Duodenal mucosa (tissue), 2 donors: ENCODE results near the gene RTL3.

ENCODE experiments used
- H3K27ac ChIP-seq: one replicate; pipeline ENCODE4 v1.7.0; 2013; ENCODE audit warnings: low read depth, low read length
- H3K27me3 ChIP-seq, 2 donors: one replicate each; pipeline ENCODE4 v1.7.0; 2013; ENCODE audit warnings: low read length in 2 of 2, control low read depth in 1 of 2; ENCODE audit not compliant: insufficient read depth in 2 of 2, control insufficient read depth in 1 of 2
- H3K36me3 ChIP-seq, 2 donors: one replicate each; pipeline ENCODE4 v1.7.0; 2013; ENCODE audit warnings: low read length in 2 of 2, control low read depth in 1 of 2; ENCODE audit not compliant: insufficient read depth in 2 of 2, control insufficient read depth in 1 of 2
- H3K4me1 ChIP-seq, 2 donors: one replicate each; pipeline ENCODE4 v1.7.0; 2013; ENCODE audit warnings: low read length in 2 of 2, control low read depth in 1 of 2; ENCODE audit not compliant: insufficient read depth in 2 of 2, control insufficient read depth in 1 of 2
- H3K4me3 ChIP-seq, 2 donors: one replicate each; pipeline ENCODE4 v1.7.0; 2013; ENCODE audit warnings: low read length in 2 of 2, low read depth in 1 of 2
- H3K9ac ChIP-seq, 2 donors: one replicate each; pipeline ENCODE4 v1.7.0; 2013; ENCODE audit warnings: low read length in 2 of 2, low read depth in 1 of 2
- H3K9me3 ChIP-seq, 2 donors: one replicate each; pipeline ENCODE4 v1.7.0; 2013; ENCODE audit warnings: low read length in 2 of 2, control low read depth in 1 of 2; ENCODE audit not compliant: control insufficient read depth in 1 of 2

RTL3 gene

GRCh38 chrX:78658845-78659744, at the start of gene RTL3:
TSS of gene RTL3 (minus strand) at chrX:78659328. CDS start at chrX:78658420, 908 bp downstream.
- Histone ChIP-seq H3K27ac (no peak within 1 kb of the TSS), H3K9me3 (no peaks in the 10 kb centered on the region), H3K4me1 (no peaks in the 10 kb centered on the region), H3K4me3 (no peak within 1 kb of the TSS), H3K9ac (no peak within 1 kb of the TSS), H3K27me3 (no peaks in the 10 kb centered on the region), H3K36me3 (no peaks in the 10 kb centered on the region)

- no peak overlapping the region for H3K9ac ChIP-seq
- no peak overlapping the region for H3K4me3 ChIP-seq
- no peaks in the 10 kb centered on the region for H3K4me1 ChIP-seq
Measured at GRCh38 chrX:78708816-78709215, 49.7 kb upstream of the RTL3 start.

GRCh38 chrX:78708262-78708661, 49.1 kb upstream of the RTL3 start:
- no peaks in the 10 kb centered on the region for H3K4me1 ChIP-seq
- no peak overlapping the region for H3K9ac ChIP-seq
- no peaks in the 10 kb centered on the region for H3K27me3 ChIP-seq
- H3K36me3 ChIP-seq = no peaks in the 10 kb centered on the region
- no peaks in the 10 kb centered on the region for H3K9me3 ChIP-seq
- no peak overlapping the region for H3K27ac ChIP-seq
- no peak overlapping the region for H3K4me3 ChIP-seq

More at GRCh38 chrX:78708816-78709215, 49.7 kb upstream of the RTL3 start:
- Histone ChIP-seq H3K9me3 (no peaks in the 10 kb centered on the region), H3K27ac (no peak overlapping the region), H3K36me3 (no peaks in the 10 kb centered on the region), H3K27me3 (no peaks in the 10 kb centered on the region)

- Histone ChIP-seq H3K27me3 (no peaks in the 10 kb centered on the region), H3K9ac (no peak overlapping the region), H3K4me3 (no peak overlapping the region), H3K9me3 (no peaks in the 10 kb centered on the region), H3K27ac (no peak overlapping the region), H3K36me3 (no peaks in the 10 kb centered on the region), H3K4me1 (no peaks in the 10 kb centered on the region)
Measured at GRCh38 chrX:78706071-78706470, 46.9 kb upstream of the RTL3 start.

DNA sequence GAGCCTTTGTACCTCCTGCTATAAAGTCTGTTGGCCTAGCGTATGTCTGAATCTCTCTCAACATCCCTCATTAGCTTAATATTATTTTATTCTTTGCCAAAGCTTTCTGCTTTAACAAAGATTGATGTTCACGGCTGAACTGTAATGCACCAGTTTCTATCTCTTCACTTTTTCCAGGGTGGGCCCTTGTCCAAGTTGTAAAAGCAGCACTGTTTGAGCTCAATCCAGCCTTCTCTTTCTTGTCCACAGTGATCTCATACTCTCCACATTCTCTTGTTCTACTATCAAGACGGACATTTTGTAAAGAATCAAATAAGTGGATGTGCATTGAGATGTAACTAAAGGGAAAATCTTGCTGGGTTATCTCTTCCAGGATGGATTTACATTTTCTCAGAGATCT, 34.4 kb upstream of the RTL3 start:
- Histone ChIP-seq H3K27ac (no peak overlapping the region), H3K9me3 (peaks cover 0 to 2% of the 10 kb centered on the region in 2 donors), H3K27me3 (no peaks in the 10 kb centered on the region), H3K4me3 (no peak overlapping the region), H3K9ac (no peak overlapping the region), H3K36me3 (no peaks in the 10 kb centered on the region), H3K4me1 (no peaks in the 10 kb centered on the region)

- H3K9me3 ChIP-seq = peaks cover 0 to 2% of the 10 kb centered on the region in 2 donors
- H3K27ac ChIP-seq = no peak overlapping the region
- no peaks in the 10 kb centered on the region for H3K36me3 ChIP-seq
- no peaks in the 10 kb centered on the region for H3K27me3 ChIP-seq
- no peak overlapping the region for H3K9ac ChIP-seq
- H3K4me3 ChIP-seq = no peak overlapping the region
- H3K4me1 ChIP-seq = no peaks in the 10 kb centered on the region
Measured at GRCh38 chrX:78693012-78693411, 33.9 kb upstream of the RTL3 start.

- Histone ChIP-seq H3K36me3 (no peaks in the 10 kb centered on the region), H3K9ac (no peak overlapping the region), H3K27ac (no peak overlapping the region), H3K4me1 (no peaks in the 10 kb centered on the region), H3K9me3 (peaks cover 0 to under 1% of the 10 kb centered on the region in 2 donors), H3K4me3 (no peak overlapping the region), H3K27me3 (no peaks in the 10 kb centered on the region)
Measured at GRCh38 chrX:78687586-78687985, 28.5 kb upstream of the RTL3 start.

DNA sequence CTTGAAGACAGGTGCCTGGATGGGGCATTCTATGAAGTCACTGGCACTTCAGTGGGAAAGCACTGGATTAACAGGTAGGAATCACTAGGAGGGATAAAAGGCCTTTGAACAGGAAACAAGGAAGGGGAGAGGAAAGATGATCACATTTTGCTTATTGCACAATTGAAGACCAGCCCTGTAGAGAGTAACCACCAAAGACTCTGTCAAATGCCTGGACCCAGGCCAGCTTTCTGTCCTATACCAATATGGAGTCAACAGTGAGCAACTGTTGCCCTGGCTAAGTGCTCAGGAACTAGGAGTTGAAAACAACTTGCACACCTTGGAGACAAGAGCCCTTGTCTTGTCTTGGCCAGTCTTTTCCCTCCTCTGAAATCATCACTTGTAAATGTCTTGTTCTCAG, 14.1 kb upstream of the RTL3 start:
- Histone ChIP-seq H3K27me3 (no peaks in the 10 kb centered on the region), H3K9ac (no peak overlapping the region), H3K4me1 (no peaks in the 10 kb centered on the region)

DNA sequence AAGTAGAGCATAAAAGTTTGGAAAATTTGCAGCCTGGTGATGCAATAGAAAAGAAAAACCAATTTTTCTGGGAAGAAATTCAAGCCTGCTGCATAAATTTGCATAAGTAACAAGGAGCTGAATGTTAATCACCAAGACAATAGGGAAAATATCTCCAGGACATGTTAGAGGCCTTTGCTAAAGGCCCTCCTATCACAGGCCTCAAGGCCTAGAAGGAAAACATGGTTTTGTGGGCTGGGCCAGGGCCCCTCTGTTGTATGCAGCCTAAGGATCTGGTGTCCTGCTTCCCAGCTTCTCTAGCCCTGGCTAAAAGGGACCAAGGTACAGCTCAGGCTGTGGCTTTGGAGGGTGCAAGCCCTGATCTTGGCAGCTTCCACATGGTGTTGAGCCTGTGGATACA, 6.2 kb upstream of the RTL3 start:
- no peaks in the 10 kb centered on the region for H3K9me3 ChIP-seq
- no peaks in the 10 kb centered on the region for H3K4me1 ChIP-seq
- H3K36me3 ChIP-seq = no peaks in the 10 kb centered on the region
- H3K27ac ChIP-seq = no peak overlapping the region
- no peak overlapping the region for H3K4me3 ChIP-seq
- no peaks in the 10 kb centered on the region for H3K27me3 ChIP-seq
- no peak overlapping the region for H3K9ac ChIP-seq

More for the DNA sequence above, 14.1 kb upstream of the RTL3 start:
- Histone ChIP-seq H3K9me3 (no peaks in the 10 kb centered on the region), H3K27ac (no peak overlapping the region), H3K36me3 (no peaks in the 10 kb centered on the region), H3K4me3 (no peak overlapping the region)

GRCh38 chrX:78661836-78662235, 2.7 kb upstream of the RTL3 start:
- Histone ChIP-seq H3K9ac (no peak overlapping the region), H3K36me3 (no peaks in the 10 kb centered on the region), H3K27ac (no peak overlapping the region), H3K4me1 (no peaks in the 10 kb centered on the region), H3K4me3 (no peak overlapping the region), H3K27me3 (no peaks in the 10 kb centered on the region), H3K9me3 (no peaks in the 10 kb centered on the region)
